T1000 (cell line): ENCODE measurements around the gene PHF13.
"Not testable (repeated sequence)": the region's sequence is repeated elsewhere in the genome, so short reads cannot be mapped to it uniquely, and the experiment has no call there.

ENCODE experiments used
- DNase-seq: peaks from one replicate; lab custom pipeline; 2025; ENCODE audit warnings: mixed read lengths; lab: John Stamatoyannopoulos, UW

Gene PHF13

GRCh38 chr1:6587261-6588005 is 26.1 kb upstream of the PHF13 start:
- DNase-seq = peak; percentile 24

- no peak for DNase-seq
Measured at GRCh38 chr1:6588128-6588892, 25.2 kb upstream of the PHF13 start.

DNA sequence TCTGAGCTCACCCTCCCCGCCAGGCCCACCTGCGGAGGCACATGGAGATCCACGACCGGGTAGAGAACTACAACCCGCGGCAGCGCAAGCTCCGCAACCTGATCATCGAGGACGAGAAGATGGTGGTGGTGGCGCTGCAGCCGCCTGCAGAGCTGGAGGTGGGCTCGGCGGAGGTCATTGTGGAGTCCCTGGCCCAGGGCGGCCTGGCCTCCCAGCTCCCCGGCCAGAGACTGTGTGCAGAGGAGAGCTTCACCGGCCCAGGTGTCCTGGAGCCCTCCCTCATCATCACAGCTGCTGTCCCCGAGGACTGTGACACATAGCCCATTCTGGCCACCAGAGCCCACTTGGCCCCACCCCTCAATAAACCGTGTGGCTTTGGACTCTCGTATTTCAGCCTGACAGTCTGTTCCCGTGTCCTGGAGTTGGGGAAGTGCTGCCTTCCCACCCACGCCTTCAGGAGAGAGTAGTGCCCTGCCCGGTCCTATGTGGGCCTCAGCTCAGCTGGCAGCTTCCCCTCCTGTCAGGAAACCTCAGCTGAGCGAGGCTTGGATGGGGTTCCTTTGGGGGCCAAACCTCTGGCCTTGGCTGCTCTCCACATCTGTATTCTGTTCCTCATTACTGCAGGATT is 24.5 kb upstream of the PHF13 start:
- no peak for DNase-seq

- DNase-seq = no peak
Measured at GRCh38 chr1:6590046-6590445, 23.5 kb upstream of the PHF13 start.

DNA sequence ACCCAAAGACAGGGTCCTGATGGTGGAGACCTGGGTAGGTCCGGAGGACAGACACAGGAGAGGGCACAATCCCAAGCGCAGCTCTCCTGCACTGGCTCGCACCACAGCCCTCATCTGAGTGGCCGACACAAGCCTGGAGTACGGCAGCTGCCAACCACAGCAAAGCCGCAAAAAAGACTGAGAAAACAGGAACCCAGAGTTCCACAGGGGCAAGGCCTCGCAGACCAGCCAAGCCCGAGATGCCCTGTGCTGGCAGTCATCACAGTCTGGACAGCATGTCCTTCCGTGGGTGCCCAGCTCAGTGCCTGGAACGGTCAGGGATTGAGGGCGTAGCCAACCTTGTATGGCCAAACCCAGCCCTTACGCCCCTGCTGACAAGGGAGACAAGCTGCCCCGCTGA is 22.3 kb upstream of the PHF13 start:
- DNase-seq = no peak

- DNase-seq = no peak
Measured at GRCh38 chr1:6591644-6592043, 21.9 kb upstream of the PHF13 start.

DNA sequence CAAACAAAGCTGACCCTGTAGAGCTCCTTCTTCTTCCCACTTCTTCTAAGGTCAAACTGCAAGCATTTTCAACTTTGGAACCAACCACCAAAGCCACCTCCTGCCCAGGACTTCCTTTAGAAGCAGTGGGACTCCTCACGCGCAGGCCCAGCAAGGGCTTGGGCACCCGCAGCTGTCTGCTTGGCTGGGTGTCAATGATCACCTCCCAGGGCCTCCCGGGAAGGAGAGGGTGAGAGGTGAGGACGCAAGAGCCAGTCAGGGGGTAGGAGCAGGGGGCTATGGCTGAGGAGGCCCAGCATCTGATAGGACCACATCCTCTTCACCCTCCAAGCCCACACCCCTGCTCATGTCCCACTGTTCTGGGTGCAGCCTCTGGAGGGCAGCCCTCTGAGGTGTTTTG is 21.1 kb upstream of the PHF13 start:
- DNase-seq = no peak

- no peak for DNase-seq
Measured at GRCh38 chr1:6592865-6593593, 20.5 kb upstream of the PHF13 start.

- DNase-seq = no peak
Measured at GRCh38 chr1:6593810-6594209, 19.7 kb upstream of the PHF13 start.

DNA sequence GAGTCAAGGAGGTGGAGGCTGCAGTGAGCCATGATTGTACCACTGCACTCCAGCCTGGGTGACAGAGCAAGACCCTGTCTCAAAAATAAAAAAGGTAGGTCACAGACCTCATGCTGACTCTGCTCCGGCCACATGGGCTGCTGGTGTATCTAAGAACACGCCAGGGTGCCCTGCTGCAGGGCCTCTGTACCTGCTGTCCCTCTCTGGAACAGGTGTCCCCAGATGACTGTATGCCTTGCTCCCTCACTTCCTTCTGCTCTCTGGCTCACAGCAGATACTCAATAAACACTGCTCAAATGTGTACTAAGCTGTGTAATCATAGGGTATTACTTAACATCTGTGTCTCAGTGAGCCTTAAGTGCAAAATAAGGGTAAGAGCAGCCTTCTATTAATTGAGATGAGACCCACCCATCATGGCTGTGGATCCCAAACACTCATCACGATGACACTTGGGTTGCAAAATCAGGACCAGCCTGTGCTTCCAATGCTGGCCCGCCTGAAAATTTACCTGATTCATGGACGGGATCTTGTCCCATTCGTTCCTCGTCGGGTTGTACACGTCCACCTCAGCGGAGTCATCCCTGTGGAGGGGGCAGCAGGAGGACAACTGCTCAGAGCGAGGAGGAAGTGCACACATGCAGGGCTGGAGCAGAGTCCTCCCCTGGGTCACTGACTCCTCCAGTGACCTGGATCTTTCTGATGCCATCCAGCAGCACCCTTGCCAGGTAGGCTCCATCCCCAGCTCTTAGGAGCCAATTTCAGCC is 18.4 kb upstream of the PHF13 start:
- no peak for DNase-seq

GRCh38 chr1:6596351-6596750 is 17.2 kb upstream of the PHF13 start:
- DNase-seq = no peak

GRCh38 chr1:6596886-6597776 is 16.4 kb upstream of the PHF13 start:
- no peak for DNase-seq

GRCh38 chr1:6597777-6598131 is 15.8 kb upstream of the PHF13 start:
- no peak for DNase-seq

GRCh38 chr1:6599141-6599975 is 14.2 kb upstream of the PHF13 start:
- DNase-seq = no peak

DNA sequence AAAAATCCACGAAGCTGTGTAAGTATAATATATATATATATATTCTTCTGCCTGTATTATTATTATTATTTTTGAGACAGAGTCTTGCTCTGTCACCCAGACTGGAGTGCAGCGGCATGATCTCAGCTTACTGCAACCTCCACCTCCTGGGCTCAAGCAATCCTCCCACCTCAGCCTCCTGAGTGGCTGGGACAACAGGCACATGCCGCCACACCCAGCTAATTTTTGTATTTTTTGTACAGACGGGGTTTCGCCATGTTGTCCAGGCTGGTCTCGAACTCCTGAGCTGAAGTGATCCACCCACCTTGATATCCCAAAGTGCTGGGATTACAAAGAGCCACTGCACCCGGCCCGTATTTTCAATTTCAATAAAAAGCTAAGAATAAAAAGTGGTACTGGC is 13.5 kb upstream of the PHF13 start:
- not testable (repeated sequence) for DNase-seq

DNA sequence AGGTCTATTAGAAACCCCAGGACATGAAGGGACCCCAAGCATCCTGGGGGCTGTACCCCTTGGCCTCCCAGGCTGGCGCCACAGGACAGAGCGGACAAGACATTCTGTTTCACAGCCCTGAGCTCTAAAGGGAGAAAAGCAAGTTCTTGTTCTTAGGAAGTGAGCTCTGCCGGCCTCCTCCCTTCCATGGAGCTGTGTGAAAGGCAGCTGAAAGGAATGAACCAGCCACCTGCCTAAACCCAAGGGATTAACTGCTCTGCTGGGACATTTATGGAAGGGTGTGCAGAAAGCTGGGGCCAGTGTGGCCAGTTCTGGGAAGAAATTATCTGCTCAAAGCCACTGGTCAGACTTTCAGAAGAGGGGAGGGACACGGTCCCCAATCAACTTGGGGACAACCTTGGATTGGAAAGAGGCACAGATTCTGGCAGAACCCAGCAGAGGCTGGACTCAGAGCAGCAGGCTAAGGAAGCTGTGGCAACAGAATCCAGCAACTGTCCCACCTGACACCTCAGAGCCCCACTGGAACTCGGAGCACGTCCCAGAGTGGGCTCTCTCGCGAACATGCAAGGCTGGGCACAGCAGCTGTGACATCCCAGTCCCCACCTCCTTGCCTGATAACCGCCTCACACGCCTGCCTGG is 13.0 kb upstream of the PHF13 start:
- no peak for DNase-seq

GRCh38 chr1:6601049-6601922 is 12.2 kb upstream of the PHF13 start:
- DNase-seq = peak; percentile 90
